Fibroblast of villous mesenchyme (primary cell): ENCODE results near the gene TAF8. TPM values are rescaled to one million over a fixed set of nuclear protein-coding genes. Genes with fewer than 3 reads are reported as not detected.

Source experiments
- DNase-seq: peaks from one replicate; pipeline ENCODE4 v3.0.0-alpha.2; 2010; ENCODE audit warnings: low read depth
- H3K4me3 ChIP-seq: 2 replicates; pipeline ENCODE4 v1.5.1; 2011; ENCODE audit warnings: low read depth, mild to moderate bottlenecking, low read length
- total RNA-seq: library from RNA; depleted of rRNA; stranded (reverse); fragments of >200 nt; gene quantifications from 2 replicates; pipeline ENCODE4 v1.2.3, GENCODE V29; 2012
- TF ChIP-seq, protein P1 (sequence below): IDR thresholded peaks from 2 replicates; pipeline ENCODE4 v1.5.1; 2012; ENCODE audit warnings: low read depth, mild to moderate bottlenecking, low read length; ENCODE audit not compliant: insufficient read depth

The TAF8 gene
- total RNA-seq, 1 donor, result 16.0 TPM

DNA sequence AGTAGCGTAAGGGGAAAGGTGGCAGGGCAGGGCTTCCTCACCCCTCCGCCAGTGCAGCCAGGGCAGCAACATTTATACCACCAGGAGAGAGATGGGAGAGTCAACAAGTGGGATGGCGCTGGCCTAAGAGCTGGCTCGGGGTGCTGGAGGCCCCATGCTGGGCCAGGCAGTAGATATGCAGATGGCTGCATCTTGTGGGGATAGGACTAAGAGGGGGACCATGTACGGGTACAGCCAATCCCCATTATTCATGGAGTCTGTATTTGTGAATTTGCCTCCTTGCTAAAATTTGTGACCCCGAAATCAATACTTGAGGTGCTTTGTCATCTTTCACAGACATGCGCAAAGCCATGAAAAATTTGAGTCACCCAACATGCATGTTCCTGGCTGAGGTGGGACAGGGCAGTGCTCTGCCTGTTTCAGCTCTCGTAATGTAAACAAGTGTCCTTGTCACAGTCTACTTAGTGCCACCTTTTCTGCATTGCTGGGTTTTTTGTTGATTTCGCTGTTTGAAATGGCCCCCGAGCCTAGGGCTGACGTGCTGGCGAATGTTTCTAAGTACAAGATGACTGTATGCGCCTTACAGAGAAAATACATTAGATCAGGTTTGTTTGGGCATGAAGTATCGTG, 27.5 kb upstream of the TAF8 start:
- DNase-seq, result no peak
- TF ChIP-seq, protein P1, sequence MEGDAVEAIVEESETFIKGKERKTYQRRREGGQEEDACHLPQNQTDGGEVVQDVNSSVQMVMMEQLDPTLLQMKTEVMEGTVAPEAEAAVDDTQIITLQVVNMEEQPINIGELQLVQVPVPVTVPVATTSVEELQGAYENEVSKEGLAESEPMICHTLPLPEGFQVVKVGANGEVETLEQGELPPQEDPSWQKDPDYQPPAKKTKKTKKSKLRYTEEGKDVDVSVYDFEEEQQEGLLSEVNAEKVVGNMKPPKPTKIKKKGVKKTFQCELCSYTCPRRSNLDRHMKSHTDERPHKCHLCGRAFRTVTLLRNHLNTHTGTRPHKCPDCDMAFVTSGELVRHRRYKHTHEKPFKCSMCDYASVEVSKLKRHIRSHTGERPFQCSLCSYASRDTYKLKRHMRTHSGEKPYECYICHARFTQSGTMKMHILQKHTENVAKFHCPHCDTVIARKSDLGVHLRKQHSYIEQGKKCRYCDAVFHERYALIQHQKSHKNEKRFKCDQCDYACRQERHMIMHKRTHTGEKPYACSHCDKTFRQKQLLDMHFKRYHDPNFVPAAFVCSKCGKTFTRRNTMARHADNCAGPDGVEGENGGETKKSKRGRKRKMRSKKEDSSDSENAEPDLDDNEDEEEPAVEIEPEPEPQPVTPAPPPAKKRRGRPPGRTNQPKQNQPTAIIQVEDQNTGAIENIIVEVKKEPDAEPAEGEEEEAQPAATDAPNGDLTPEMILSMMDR, result no peak
- no peak overlapping the region for H3K4me3 ChIP-seq

DNA sequence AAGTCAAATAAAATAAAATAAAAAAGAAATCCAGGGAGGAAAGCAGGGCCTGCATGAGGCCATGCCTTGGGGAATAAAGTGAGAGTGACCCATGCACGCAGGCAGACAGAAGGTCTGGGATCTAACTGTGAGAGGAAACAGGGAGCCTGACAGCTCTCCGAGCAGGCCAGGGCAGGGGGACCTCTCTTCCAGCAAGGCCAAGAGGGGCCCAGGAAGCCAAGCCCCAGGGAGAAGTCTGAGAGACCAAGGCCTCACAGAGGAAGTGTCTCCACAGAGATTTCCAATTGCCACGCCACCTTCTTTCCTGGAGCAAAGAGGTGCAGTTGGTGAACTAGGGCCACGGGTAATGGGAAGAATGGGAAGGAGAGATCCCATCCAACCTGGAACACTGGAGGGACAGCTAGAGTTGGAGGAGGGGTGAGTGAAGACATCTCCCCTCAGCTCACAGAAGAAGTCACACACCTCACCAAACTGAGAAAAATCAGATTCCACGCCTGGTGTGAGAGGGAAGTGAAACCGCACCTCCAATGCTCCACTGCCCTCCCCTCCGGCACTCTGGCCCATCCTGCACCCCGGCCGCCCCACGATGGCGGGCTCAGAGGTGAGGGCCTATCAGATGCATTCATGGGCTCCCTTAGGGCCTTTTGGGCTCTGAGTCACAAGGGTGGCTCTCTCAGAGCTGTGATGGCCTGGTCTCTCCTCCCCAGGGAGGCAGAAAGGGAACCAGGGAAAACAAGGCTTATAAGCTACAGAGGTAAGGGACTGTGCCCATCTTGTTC, 25.1 kb upstream of the TAF8 start:
- no peak overlapping the region for H3K4me3 ChIP-seq
- TF ChIP-seq, protein P1, result no peak
- no peak for DNase-seq

DNA sequence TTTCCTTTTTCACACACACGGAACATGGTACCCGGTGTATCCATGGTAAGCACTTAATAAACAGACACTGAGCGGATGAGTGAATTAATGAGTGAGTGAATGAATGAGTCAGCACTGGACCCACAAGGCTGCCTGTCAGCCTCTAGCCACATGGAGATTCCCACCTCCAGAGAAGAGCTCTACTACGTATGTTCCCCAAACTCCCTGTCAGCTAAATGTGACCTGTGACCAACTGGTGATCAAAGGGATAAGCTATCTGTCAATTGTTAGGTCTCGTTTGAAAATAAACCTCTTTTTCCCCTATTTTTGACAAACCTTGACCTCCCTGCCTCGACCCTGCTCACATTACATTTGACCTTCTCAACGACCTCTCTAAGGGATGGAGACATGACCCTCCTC, 24.5 kb upstream of the TAF8 start:
- H3K4me3 ChIP-seq, result no peak overlapping the region
- no peak for DNase-seq
- TF ChIP-seq, protein P1, result no peak

DNA sequence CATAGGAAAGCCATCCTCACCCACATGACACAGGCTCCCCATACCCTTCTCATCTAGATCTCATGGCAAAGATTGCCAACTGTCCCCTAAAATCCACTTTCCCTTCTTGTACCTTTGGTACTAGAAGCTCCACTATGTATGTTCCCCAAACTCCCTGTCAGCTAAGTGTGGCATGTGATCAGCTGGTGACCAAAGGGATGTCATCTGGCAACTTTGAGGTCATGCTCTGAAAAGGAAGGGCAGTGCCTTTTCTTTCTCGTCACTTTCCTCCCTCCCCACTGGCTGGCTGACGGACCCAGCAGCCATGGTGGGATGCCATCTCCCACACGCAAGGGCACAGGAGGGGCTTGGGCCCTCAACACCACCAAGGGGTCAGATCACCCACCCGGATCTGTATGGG, 23.8 kb upstream of the TAF8 start:
- no peak for DNase-seq
- no peak overlapping the region for H3K4me3 ChIP-seq

DNA sequence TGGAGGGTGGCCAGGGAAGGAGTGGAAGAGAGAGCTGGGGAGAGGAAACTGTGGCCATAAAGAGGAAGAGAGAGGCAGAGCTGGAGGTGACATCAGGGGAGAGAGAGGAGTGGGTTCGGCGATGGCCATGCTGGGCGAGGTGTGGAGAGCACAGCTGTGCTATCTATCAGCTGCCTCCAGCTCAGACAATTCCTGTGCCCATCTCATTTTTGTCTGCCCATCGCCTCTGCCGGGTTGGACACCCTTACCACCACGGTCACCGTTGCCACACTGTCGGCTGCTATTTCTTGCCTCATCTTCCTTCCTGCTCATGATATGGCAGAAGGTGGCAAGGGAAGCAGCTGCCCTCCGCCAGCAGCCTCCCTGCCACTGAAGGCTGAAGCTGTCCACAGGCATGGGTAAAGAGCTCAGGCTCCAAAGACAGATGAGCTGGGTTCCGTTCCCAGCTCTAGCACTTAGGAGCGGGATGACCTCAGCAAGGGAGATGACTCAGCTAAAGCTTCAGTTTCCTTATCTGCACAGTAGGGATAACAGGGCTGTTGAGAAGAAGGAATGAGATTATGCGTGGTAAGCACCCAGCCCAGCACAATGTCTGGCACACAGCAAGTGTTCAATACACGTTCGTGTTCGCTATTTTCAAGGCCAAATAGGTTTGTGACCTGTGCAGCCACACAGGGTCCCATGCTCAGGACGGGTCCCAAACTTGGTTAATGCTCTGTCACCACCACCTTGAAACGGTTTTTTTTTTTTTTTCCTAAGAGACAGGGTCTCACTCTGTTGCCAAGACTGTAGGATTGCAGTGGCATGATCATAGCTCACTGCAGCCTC, 21.9 kb upstream of the TAF8 start:
- H3K4me3 ChIP-seq, result no peak overlapping the region
- TF ChIP-seq, protein P1, result no peak
- peak; percentile 95 for DNase-seq

More for the DNA sequence above, 23.8 kb upstream of the TAF8 start:
- TF ChIP-seq, protein P1, result no peak

DNA sequence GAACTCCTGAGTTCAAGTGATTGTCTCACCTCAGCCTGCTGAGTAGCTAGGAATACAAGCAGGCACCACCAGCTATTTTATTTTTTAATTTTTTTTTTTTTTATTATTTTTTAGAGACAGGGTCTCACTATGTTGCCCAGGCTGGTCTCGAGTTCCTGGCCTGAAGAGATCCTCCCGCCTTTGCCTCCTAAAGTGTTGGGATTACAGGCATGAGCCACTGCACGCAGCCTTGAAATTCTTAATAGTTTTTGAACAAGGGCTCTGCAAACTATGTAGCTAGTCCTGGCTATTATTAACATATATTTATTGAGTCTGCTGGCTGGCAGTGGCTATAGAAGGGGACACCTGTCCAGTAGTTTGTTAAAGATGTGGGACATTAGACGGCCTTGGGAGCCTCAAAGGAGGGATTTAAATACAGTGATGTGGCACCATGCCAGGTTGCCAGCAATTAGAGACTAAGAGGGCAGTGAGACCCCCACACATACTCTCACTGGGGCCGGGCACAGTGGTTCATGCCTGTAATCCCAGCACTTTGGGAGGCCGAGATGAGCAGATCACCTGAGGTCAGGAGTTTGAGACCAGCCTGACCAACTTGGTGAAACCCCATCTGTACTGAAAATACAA, 21.1 kb upstream of the TAF8 start:
- no peak for DNase-seq
- TF ChIP-seq, protein P1, result no peak

More for the DNA sequence above, 21.1 kb upstream of the TAF8 start:
- H3K4me3 ChIP-seq, result no peak overlapping the region
